Gastrocnemius medialis (tissue), 4 donors: ENCODE measurements around the gene PRSS53.

Experiments
- CTCF ChIP-seq, 5 experiments: fragments of 450-650 bp in 3 of 5; fragments of 200-600 bp in 2 of 5; sonication (generic) in 2 of 5; IDR thresholded peaks in 4 of 5; conservative IDR thresholded peaks in 1 of 5; 1 replicate in 4 of 5; 2 replicates in 1 of 5; pipeline ENCODE4 v1.5.1; 2016 to 2019; ENCODE audit warnings: antibody characterized with exemption in 5 of 5, mild to moderate bottlenecking in 3 of 5, moderate library complexity in 3 of 5
- POLR2A ChIP-seq, 2 donors: fragments of 450-650 bp; IDR thresholded peaks; one replicate each; pipeline ENCODE4 v1.6.1; 2017; ENCODE audit warnings: antibody characterized with exemption in 2 of 2, mild to moderate bottlenecking in 2 of 2, moderate library complexity in 2 of 2

- TF ChIP-seq CTCF (IDR thresholded peaks at IDR 0.05 in 4 of 5, conservative IDR thresholded peaks at IDR 0.05 in 1 of 5) (no peak), POLR2A (IDR thresholded peaks at IDR 0.05) (no peak)
These were observed 37.1 kb upstream of the PRSS53 start for GRCh38 chr16:31125844-31126243.
